IPS DF 6.9 (cell line): Measurements from ENCODE around the gene GSTO2.

ENCODE experiments used
- DNase-seq: peaks from one replicate; pipeline ENCODE4 v3.0.0-alpha.2; 2013; ENCODE audit warnings: low read depth, low spot score
- H3K27ac ChIP-seq: one replicate; pipeline ENCODE4 v1.5.1; 2013; ENCODE audit warnings: low read length, control low read depth
- H3K27me3 ChIP-seq: 2 replicates; pipeline ENCODE4 v1.6.1; 2013; ENCODE audit warnings: mild to moderate bottlenecking, low read length; ENCODE audit not compliant: control insufficient read depth, insufficient read depth
- H3K36me3 ChIP-seq: 2 replicates; pipeline ENCODE4 v1.6.1; 2013; ENCODE audit warnings: low read length; ENCODE audit not compliant: control insufficient read depth, insufficient read depth
- H3K4me1 ChIP-seq: 2 replicates; pipeline ENCODE4 v1.6.1; 2013; ENCODE audit warnings: low read length; ENCODE audit not compliant: control insufficient read depth, insufficient read depth
- H3K4me3 ChIP-seq: 2 replicates; pipeline ENCODE4 v1.5.1; 2013; ENCODE audit warnings: mild to moderate bottlenecking, low read length
- H3K9me3 ChIP-seq: 2 replicates; pipeline ENCODE4 v1.6.1; 2013; ENCODE audit warnings: low read length, inconsistent platforms; ENCODE audit not compliant: control insufficient read depth, insufficient read depth
- WGBS: extraction: QIAGEN DNeasy Blood & Tissue Kit; methylation state at CpG from one replicate; pipeline ENCODE4 v1.1.7; 2013; ENCODE audit warnings: mixed read lengths, missing lambda C conversion rate; ENCODE audit not compliant: insufficient read length, insufficient coverage; 5-methylcytosine and 5-hydroxymethylcytosine counted together

GSTO2 gene

GRCh38 chr10:104342941-104343411 is 74.0 kb downstream of the GSTO2 start:
- no peak for DNase-seq
- Histone ChIP-seq H3K36me3 (no peaks in the 10 kb centered on the region), H3K9me3 (no peaks in the 10 kb centered on the region), H3K27me3 (no peaks in the 10 kb centered on the region), H3K4me3 (no peak overlapping the region), H3K27ac (no peak overlapping the region), H3K4me1 (peaks cover 2% of the 10 kb centered on the region; the same call in 1 of the 2 replicates)
- WGBS: no CpG with 5 or more reads among the region's 3 CpGs

DNA sequence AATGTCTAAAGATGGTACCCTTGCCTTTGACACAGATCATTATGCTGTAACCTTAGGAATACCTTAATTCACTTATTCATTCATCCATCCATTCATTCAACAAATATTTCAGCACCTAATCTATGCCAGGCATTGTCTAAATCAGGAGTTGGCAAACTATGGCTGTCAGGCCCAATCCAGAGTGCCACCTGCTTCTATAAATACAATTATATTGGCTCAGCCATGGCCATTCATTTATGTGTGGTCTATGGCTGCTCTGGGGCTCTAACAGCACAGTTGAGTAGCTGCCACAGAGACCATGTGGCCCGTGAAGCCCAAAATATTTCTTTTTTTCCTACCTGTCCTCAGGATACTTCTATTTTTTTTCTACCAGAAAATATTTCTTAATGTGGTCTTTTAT is 75.2 kb downstream of the GSTO2 start:
- no peak for DNase-seq
- Histone ChIP-seq H3K4me1 (peaks cover 2% of the 10 kb centered on the region; the same call in 1 of the 2 replicates), H3K27ac (no peak overlapping the region), H3K27me3 (no peaks in the 10 kb centered on the region), H3K9me3 (no peaks in the 10 kb centered on the region), H3K4me3 (no peak overlapping the region), H3K36me3 (no peaks in the 10 kb centered on the region)
- no CpG with 5 or more reads among the region's 1 CpG for WGBS

DNA sequence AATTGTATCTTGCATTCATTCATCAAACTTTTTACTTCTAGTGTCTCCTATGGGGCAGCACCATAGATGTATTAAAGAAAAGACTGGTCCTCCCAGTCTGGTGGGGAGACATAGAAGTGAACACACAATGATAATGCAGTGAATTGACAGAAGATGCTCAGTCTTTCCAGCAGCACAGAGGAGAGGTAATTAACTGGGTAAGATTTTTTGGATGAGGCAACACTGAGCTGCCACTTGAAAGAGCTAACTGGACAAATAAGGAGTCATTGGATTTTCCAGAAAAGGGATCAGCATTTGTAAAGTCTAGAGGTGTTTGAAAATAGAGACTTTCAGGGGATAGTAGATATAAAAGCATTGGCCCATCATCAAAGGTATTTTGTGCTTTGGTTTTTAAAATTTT is 76.5 kb downstream of the GSTO2 start:
- Histone ChIP-seq H3K36me3 (no peaks in the 10 kb centered on the region), H3K9me3 (no peaks in the 10 kb centered on the region), H3K4me3 (no peak overlapping the region), H3K27ac (no peak overlapping the region), H3K4me1 (no peaks in the 10 kb centered on the region; the same call in 1 of the 2 replicates), H3K27me3 (no peaks in the 10 kb centered on the region)
- no peak for DNase-seq

- no peaks in the 10 kb centered on the region for H3K27me3 ChIP-seq
- no peak for DNase-seq
- no peaks in the 10 kb centered on the region; the same call in 1 of the 2 replicates for H3K4me1 ChIP-seq
- H3K4me3 ChIP-seq: no peak overlapping the region
- no peaks in the 10 kb centered on the region for H3K36me3 ChIP-seq
- H3K9me3 ChIP-seq: no peaks in the 10 kb centered on the region
- no peak overlapping the region for H3K27ac ChIP-seq
- WGBS: no CpG with 5 or more reads among the region's 4 CpGs
Measured at GRCh38 chr10:104345941-104346340, 77.0 kb downstream of the GSTO2 start.

DNA sequence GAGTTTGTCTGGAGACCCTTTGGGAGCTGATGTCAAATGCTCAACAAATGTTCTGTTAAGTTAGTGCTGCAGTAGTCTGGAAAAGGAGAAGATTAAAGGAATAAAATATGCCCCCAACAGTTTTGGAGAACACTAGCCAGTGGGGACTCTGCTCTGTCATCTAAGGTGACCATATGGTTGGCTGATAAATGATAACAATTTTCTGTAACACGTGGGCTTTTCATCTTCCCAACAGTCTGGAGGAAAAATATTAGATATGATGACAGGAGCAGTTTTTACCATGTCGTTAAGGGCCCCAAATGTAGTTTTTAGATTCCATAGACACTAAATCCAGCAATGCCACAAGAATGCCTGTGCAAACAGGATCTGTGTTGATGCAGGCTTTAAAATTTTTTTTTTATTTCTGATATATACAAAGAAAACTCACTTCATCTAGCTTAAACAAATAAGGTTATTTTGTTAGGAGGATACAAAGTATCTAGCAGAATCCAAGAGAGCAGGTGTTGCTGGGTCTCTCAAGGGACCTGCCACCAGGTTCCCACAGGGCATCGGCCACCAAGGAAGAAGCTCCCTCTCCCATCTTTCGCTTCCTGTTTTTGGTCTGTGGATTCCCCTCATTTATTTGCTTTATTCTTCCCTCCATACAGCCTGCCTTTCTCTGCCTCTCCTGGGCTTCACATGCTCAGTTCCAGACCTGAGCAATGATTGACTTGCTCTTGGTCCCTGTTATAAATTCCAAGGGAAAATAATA is 78.5 kb downstream of the GSTO2 start:
- H3K27ac ChIP-seq: no peak overlapping the region
- no peak overlapping the region for H3K4me3 ChIP-seq
- DNase-seq: no peak
- no CpG with 5 or more reads among the region's 4 CpGs for WGBS
- H3K36me3 ChIP-seq: no peaks in the 10 kb centered on the region
- H3K4me1 ChIP-seq: no peaks in the 10 kb centered on the region; the same call in 1 of the 2 replicates
- no peaks in the 10 kb centered on the region for H3K9me3 ChIP-seq
- no peaks in the 10 kb centered on the region for H3K27me3 ChIP-seq

- no peaks in the 10 kb centered on the region for H3K36me3 ChIP-seq
- H3K9me3 ChIP-seq: no peaks in the 10 kb centered on the region
- H3K27me3 ChIP-seq: no peaks in the 10 kb centered on the region
- no peak overlapping the region for H3K27ac ChIP-seq
- H3K4me3 ChIP-seq: no peak overlapping the region
- no peak for DNase-seq
- no peaks in the 10 kb centered on the region; the same call in 1 of the 2 replicates for H3K4me1 ChIP-seq
- no CpG with 5 or more reads among the region's 2 CpGs for WGBS
Measured at GRCh38 chr10:104348601-104349000, 79.6 kb downstream of the GSTO2 start.

- Histone ChIP-seq H3K27me3 (peaks cover 5% of the 10 kb centered on the region; the same call in 1 of the 2 replicates), H3K36me3 (no peaks in the 10 kb centered on the region), H3K4me1 (peaks cover 2% of the 10 kb centered on the region; the same call in 1 of the 2 replicates), H3K9me3 (no peaks in the 10 kb centered on the region), H3K27ac (no peak overlapping the region), H3K4me3 (no peak overlapping the region)
- no peak for DNase-seq
- WGBS: no CpG with 5 or more reads among the region's 5 CpGs
Measured at GRCh38 chr10:104349623-104350126, 80.7 kb downstream of the GSTO2 start.

DNA sequence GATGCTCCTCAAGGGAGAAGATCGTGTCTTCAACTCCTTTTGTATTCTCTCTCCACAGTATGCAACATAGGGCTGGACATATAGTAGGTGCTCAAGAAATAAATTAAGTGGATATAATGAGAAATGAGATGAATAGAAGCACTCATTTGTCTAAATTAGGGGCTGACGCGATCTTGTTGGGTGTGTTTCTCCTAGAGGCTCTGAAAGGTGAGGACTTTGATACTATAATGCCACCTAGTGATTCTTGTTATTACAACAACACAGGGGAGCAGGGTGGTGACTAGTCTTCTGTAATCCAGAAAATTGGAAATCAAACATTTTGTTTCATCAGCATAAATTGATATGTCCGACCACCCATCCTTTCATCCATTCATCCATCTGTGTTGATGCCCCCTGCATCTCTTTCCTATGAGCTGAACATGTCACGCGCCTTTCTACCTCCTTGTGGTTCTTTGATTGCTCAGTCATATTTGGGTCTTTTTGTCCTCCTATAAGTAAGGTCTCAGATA is 81.2 kb downstream of the GSTO2 start:
- DNase-seq: no peak
- WGBS: no CpG with 5 or more reads among the region's 6 CpGs

DNA sequence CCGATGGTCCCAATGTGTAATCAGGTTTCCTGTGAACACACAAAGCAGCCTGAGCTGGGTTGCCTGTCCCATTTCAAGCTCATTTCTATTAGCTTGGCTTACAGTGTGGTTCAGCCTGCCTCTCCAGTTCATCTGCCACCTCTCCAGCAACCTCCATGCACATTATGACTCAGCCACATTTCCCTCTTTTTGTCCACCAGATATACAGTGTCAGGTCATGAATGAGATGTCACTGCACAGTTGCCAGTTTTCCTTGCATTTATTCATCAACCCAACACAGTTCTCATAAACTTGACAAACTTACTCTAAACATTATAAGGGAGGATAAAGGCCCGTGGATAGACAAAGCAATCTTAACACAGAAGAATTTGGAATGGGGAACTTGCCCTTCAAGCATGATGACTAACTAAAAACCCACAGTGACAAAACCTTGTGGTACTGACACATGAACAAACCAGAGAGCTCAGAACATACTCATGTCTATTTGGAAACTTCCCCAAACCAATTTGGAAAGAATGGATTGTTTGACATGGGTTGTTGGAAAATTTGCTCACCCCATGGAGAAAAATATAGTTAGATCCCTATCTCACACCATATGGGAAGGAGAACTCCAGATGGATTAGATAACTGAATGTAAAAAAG is 82.2 kb downstream of the GSTO2 start:
- Histone ChIP-seq H3K9me3 (no peaks in the 10 kb centered on the region), H3K36me3 (no peaks in the 10 kb centered on the region), H3K27me3 (peaks cover 5% of the 10 kb centered on the region; the same call in 1 of the 2 replicates), H3K4me1 (peaks cover 2% of the 10 kb centered on the region; the same call in 1 of the 2 replicates), H3K4me3 (no peak overlapping the region), H3K27ac (no peak overlapping the region)
- DNase-seq: no peak
- WGBS: no CpG with 5 or more reads among the region's 2 CpGs

More for the DNA sequence above, 81.2 kb downstream of the GSTO2 start:
- H3K9me3 ChIP-seq: no peaks in the 10 kb centered on the region
- H3K4me1 ChIP-seq: peaks cover 2% of the 10 kb centered on the region; the same call in 1 of the 2 replicates
- H3K27me3 ChIP-seq: peaks cover 5% of the 10 kb centered on the region; the same call in 1 of the 2 replicates
- H3K27ac ChIP-seq: no peak overlapping the region
- no peaks in the 10 kb centered on the region for H3K36me3 ChIP-seq
- H3K4me3 ChIP-seq: no peak overlapping the region

- H3K27ac ChIP-seq: no peak overlapping the region
- no peak overlapping the region for H3K4me3 ChIP-seq
- no peak for DNase-seq
- peaks cover 5% of the 10 kb centered on the region; the same call in 1 of the 2 replicates for H3K27me3 ChIP-seq
- no CpG with 5 or more reads among the region's 1 CpG for WGBS
- H3K4me1 ChIP-seq: peaks cover 2% of the 10 kb centered on the region; the same call in 1 of the 2 replicates
- H3K9me3 ChIP-seq: no peaks in the 10 kb centered on the region
- no peaks in the 10 kb centered on the region for H3K36me3 ChIP-seq
Measured at GRCh38 chr10:104351919-104352318, 82.9 kb downstream of the GSTO2 start.
